ENCODE data around the gene MYBPC1. TPM values are rescaled to one million over a fixed set of nuclear protein-coding genes. Genes with fewer than 3 reads are reported as not detected.
A peak's percentile ranks its signal among the peaks of the same experiment; 100 is the strongest.
"Not testable (repeated sequence)": the region's sequence is repeated elsewhere in the genome, so short reads cannot be mapped to it uniquely, and the experiment has no call there.

The MYBPC1 gene
- total RNA-seq, 2 donors from 2014 or later = not detected

- no peak for ATAC-seq
- no peaks in the 10 kb centered on the region for H3K9me3 Mint-ChIP-seq
- no peak for DNase-seq (ENCODE audit: low spot score in 2 of 2)
- H3K36me3 Mint-ChIP-seq = no peaks in the 10 kb centered on the region
- H3K27ac Mint-ChIP-seq = no peak overlapping the region
Observed at GRCh38 chr12:101619858-101620761, 25.3 kb downstream of the MYBPC1 start.

DNA sequence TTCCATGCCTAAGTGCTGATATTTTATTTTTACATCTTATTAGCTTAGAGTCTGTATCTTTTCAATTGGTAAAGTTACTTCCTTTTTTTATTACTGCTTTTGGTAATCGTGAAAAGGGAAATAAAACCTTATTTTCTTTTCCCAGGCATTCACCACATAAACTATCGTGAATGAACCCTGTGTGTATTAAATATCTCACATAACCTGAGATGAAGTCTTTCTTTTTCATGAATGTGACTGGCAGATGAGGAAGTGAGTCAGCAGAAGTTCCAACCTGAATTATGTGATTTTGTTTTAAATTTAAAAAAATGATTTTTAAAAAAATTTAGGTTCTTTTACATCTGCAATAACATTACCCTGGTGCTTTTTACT is 26.0 kb downstream of the MYBPC1 start:
- ATAC-seq (no peak), DNase-seq (ENCODE audit: low spot score in 2 of 2) (no peak)
- Mint-ChIP-seq H3K36me3 (no peaks in the 10 kb centered on the region), H3K9me3 (no peaks in the 10 kb centered on the region), H3K27ac (no peak overlapping the region)

- DNase-seq (ENCODE audit: low spot score in 2 of 2) = no peak
- H3K27ac Mint-ChIP-seq = no peak overlapping the region
- ATAC-seq = no peak
- H3K9me3 Mint-ChIP-seq = no peaks in the 10 kb centered on the region
- no peaks in the 10 kb centered on the region for H3K36me3 Mint-ChIP-seq
Observed at GRCh38 chr12:101628676-101629075, 33.9 kb downstream of the MYBPC1 start.

- no peaks in the 10 kb centered on the region for H3K36me3 Mint-ChIP-seq
- H3K27ac Mint-ChIP-seq = no peak overlapping the region
- ATAC-seq (peak in 1 of 2 donors; percentile 92), DNase-seq (ENCODE audit: low spot score in 2 of 2) (no peak)
- H3K9me3 Mint-ChIP-seq = no peaks in the 10 kb centered on the region
Observed at GRCh38 chr12:101634724-101635123, 40.0 kb downstream of the MYBPC1 start.

DNA sequence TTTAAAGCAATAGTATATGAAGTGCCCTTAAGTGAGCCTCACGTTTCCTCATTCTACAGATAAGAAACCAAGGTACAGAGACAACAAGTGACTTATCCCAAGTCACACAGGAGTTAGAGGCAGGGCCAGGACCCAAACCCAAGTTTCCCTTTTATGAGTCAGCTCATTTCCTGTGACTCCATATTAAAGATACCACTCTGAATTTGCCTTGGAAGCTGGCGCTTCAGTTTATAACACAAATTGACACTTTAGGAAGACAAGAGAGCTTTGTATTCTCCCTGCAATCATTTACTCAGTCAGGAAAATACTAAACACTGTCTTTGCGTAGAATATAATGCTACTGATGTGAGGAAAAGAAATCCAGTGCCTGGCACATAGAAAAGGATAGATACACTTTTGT is 43.2 kb downstream of the MYBPC1 start:
- Mint-ChIP-seq H3K27ac (no peak overlapping the region), H3K9me3 (no peaks in the 10 kb centered on the region), H3K36me3 (no peaks in the 10 kb centered on the region)
- no peak for ATAC-seq
- no peak for DNase-seq (ENCODE audit: low spot score in 2 of 2)

GRCh38 chr12:101642115-101643067 is 47.6 kb downstream of the MYBPC1 start:
- peak in 1 of 2 donors; percentile 11 for DNase-seq (ENCODE audit: low spot score in 2 of 2)
- no peaks in the 10 kb centered on the region for H3K9me3 Mint-ChIP-seq
- no peak for ATAC-seq

DNA sequence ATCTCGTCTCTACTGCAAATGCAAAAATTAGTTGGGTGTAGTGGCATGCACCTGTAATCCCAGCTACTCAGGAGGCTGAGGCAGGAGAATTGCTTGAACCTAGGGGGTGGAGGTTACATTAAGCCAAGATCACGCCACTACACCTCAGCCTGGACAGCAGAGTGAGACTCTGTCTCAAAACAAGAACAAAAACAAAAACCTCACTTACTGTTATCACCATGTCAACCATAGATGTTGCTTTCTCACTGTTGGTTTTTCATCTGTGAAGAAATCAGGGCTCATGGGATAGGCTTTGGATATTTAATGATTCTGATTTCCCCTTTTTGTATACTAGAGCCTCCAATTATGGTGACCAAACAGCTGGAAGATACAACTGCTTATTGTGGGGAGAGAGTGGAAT is 52.9 kb downstream of the MYBPC1 start:
- ATAC-seq (no peak), DNase-seq (ENCODE audit: low spot score in 2 of 2) (no peak)
- Mint-ChIP-seq H3K36me3 (no peaks in the 10 kb centered on the region), H3K27ac (no peak overlapping the region), H3K9me3 (no peaks in the 10 kb centered on the region)

More at GRCh38 chr12:101642115-101643067, 47.6 kb downstream of the MYBPC1 start:
- H3K36me3 Mint-ChIP-seq = no peaks in the 10 kb centered on the region
- H3K27ac Mint-ChIP-seq = no peak overlapping the region

GRCh38 chr12:101648195-101648594 is 53.4 kb downstream of the MYBPC1 start:
- DNase-seq (ENCODE audit: low spot score in 2 of 2) (no peak), ATAC-seq (no peak)
- Mint-ChIP-seq H3K27ac (no peak overlapping the region), H3K9me3 (no peaks in the 10 kb centered on the region), H3K36me3 (no peaks in the 10 kb centered on the region)

DNA sequence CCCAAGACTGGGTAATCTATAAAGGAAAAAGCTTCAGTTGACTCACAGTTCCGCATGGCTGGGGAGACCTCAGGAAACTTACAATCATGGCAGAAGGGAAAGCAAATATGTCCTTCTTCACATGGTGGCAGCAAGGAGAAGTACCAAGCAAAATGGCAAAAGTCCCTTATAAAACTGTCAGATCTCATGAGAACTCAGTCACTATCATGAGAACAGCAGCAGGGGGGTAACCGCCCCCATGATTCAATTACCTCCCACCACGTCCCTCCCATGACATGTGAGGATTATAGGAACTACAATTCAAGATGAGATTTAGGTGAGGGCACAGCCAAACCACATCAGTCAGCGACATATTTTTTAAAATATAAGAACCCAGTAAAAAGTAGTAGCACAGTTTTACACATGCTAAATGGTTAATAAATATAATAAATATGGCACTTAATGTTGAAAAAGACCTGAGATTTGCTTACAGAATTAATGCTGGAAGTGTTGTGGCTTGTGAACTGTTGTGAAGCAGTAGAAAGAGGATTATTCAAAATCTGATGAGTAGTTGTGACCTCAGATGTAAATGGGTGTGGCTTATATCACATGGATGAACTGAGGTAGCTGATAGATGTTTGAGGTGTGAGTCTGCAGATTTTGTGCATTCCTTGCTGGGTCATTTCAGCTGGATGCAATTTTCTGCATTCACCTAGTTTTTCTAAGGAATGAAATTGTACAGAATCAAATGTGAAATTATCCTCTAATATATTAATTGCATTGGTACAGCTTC is 55.8 kb downstream of the MYBPC1 start:
- H3K27ac Mint-ChIP-seq = no peak overlapping the region
- ATAC-seq (no peak), DNase-seq (ENCODE audit: low spot score in 2 of 2) (no peak)
- H3K9me3 Mint-ChIP-seq = no peaks in the 10 kb centered on the region
- H3K36me3 Mint-ChIP-seq = no peaks in the 10 kb centered on the region

DNA sequence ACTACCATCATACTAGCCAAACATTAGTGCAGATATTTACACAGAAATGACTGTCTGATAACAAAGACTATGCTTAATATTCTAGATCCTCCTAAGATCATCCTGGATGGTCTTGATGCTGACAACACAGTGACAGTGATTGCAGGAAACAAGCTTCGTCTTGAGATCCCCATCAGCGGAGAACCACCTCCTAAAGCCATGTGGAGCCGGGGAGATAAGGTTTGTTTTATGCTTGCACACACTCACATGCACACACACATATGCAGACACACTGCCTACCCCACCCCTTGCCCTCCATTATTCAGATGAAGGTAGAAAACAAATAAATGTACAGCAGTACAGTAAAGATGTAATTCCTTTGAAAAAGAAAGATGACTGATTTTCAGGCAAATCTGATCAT is 58.3 kb downstream of the MYBPC1 start:
- no peak overlapping the region for H3K27ac Mint-ChIP-seq
- no peaks in the 10 kb centered on the region for H3K9me3 Mint-ChIP-seq
- H3K36me3 Mint-ChIP-seq = no peaks in the 10 kb centered on the region
- no peak for ATAC-seq
- DNase-seq (ENCODE audit: low spot score in 2 of 2) = no peak

DNA sequence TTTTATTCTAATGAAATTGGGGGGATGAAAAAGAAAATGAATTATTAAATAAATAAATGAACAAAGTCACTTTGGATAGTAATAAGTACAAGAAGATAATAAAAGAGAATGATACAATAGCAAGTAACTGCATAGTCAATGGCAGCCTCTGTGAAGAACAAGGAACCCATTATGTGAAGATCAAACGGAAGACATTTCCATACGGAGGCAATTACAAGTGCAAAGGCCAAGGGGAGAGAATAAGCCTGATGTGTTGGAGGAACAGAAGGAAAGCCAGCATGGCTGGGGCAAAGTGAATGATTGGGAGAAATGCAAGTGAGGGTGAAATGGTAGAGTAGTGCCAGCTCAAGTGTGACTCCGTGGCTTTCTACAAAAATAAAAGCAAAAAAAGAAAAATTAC is 58.7 kb downstream of the MYBPC1 start:
- Mint-ChIP-seq H3K9me3 (no peaks in the 10 kb centered on the region), H3K27ac (no peak overlapping the region), H3K36me3 (no peaks in the 10 kb centered on the region)
- ATAC-seq (no peak), DNase-seq (ENCODE audit: low spot score in 2 of 2) (no peak)

GRCh38 chr12:101654442-101654841 is 59.7 kb downstream of the MYBPC1 start:
- Mint-ChIP-seq H3K27ac (no peak overlapping the region), H3K9me3 (no peaks in the 10 kb centered on the region), H3K36me3 (no peaks in the 10 kb centered on the region)
- DNase-seq (ENCODE audit: low spot score in 2 of 2) (no peak), ATAC-seq (no peak)

GRCh38 chr12:101655393-101655792 is 60.6 kb downstream of the MYBPC1 start:
- DNase-seq (ENCODE audit: low spot score in 2 of 2) (no peak), ATAC-seq (no peak)
- H3K9me3 Mint-ChIP-seq = peaks cover 0 to 6% of the 10 kb centered on the region in 2 donors
- H3K27ac Mint-ChIP-seq = no peak overlapping the region
- no peaks in the 10 kb centered on the region for H3K36me3 Mint-ChIP-seq

GRCh38 chr12:101660662-101661061 is 65.9 kb downstream of the MYBPC1 start:
- not testable (repeated sequence) for H3K27ac Mint-ChIP-seq; H3K36me3 Mint-ChIP-seq; H3K9me3 Mint-ChIP-seq; DNase-seq (ENCODE audit: low spot score in 2 of 2)
- peak in 1 of 2 donors; percentile 55 for ATAC-seq

- H3K36me3 Mint-ChIP-seq = no peaks in the 10 kb centered on the region
- ATAC-seq (no peak), DNase-seq (ENCODE audit: low spot score in 2 of 2) (no peak)
- peaks cover 0 to 9% of the 10 kb centered on the region in 2 donors for H3K9me3 Mint-ChIP-seq
- no peak overlapping the region for H3K27ac Mint-ChIP-seq
Observed at GRCh38 chr12:101663298-101663697, 68.5 kb downstream of the MYBPC1 start.

DNA sequence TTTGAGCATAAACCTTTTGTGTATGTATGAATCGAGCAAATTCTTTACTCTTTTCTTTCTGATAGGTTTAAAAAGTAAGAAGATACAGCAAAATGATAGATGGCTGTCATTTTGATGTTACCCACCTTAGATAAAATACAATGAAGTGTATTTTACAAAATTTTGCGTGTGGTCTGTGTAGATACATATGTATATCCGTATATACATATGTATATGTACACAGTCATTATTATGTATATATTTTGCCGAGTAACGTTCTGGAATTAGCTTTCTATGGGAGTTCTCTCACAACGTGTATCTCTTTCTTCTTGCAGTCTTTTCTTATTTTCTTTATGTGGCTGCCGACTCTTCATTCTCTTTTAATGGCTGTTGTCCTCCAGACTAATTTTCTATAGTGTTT is 70.2 kb downstream of the MYBPC1 start:
- DNase-seq (ENCODE audit: low spot score in 2 of 2) = no peak
- H3K9me3 Mint-ChIP-seq = peaks cover 0 to 6% of the 10 kb centered on the region in 2 donors
- no peaks in the 10 kb centered on the region for H3K36me3 Mint-ChIP-seq
- no peak overlapping the region for H3K27ac Mint-ChIP-seq
- no peak for ATAC-seq
